Caco-2 (cell line): ENCODE data around the gene MISP. TPM values are rescaled to one million over a fixed set of nuclear protein-coding genes. Genes with fewer than 3 reads are reported as not detected.

Experiments
- BruUV-seq: library from RNA; stranded (reverse); fragments of 400-500 nt; replicated peaks from 2 replicates; lab custom pipeline; 2021; lab: Mats Ljungman, UMichigan
- CTCF ChIA-PET: fragments of 300-600 bp; sonication (Branson Sonifier 250); formaldehyde crosslinking; loops from one replicate; lab custom pipeline; 2022; ENCODE audit warnings: antibody characterized with exemption; lab: Charles Lee
- POLR2A ChIA-PET: fragments of 300-600 bp; sonication (Branson Sonifier 250); formaldehyde crosslinking; loops from one replicate; lab custom pipeline; 2022; ENCODE audit warnings: antibody characterized with exemption; lab: Charles Lee
- DNase-seq, 2 experiments: peaks; one replicate each; pipeline versions ENCODE4 v3.0.0 to v3.0.0-alpha.2; 2020 to 2022
- H3K27me3 ChIP-seq: replicated peaks from 2 replicates; pipeline ENCODE4 v1.6.0; 2011; ENCODE audit warnings: low read length; ENCODE audit not compliant: control insufficient read depth, insufficient read depth
- H3K36me3 ChIP-seq: 2 replicates; pipeline ENCODE4 v1.5.1; 2011; ENCODE audit warnings: low read length; ENCODE audit not compliant: control insufficient read depth, insufficient read depth
- H3K4me1 ChIP-seq: fragments of 250-450 bp; sonication (Bioruptor Pico); 2 replicates; pipeline ENCODE4 v1.5.1; 2020; ENCODE audit warnings: mild to moderate bottlenecking
- H3K4me3 ChIP-seq: 2 replicates; pipeline ENCODE4 v1.5.1; 2011; ENCODE audit warnings: low read depth, mild to moderate bottlenecking, control low read depth, low read length
- H3K9me3 ChIP-seq: fragments of 250-450 bp; sonication (Bioruptor Pico); 2 replicates; pipeline ENCODE4 v1.5.1; 2020; ENCODE audit warnings: mild to moderate bottlenecking, moderate library complexity
- H3K27ac Mint-ChIP-seq: one replicate; pipeline ENCODE4 v1.8.0; 2022; ENCODE audit warnings: mixed read lengths; ENCODE audit not compliant: unreplicated experiment
- H3K27me3 Mint-ChIP-seq: one replicate; pipeline ENCODE4 v1.8.0; 2022; ENCODE audit warnings: mixed read lengths; ENCODE audit not compliant: insufficient read depth, unreplicated experiment
- H3K36me3 Mint-ChIP-seq: one replicate; pipeline ENCODE4 v1.8.0; 2022; ENCODE audit warnings: mild to moderate bottlenecking, mixed read lengths; ENCODE audit not compliant: insufficient read depth, unreplicated experiment
- H3K4me1 Mint-ChIP-seq: one replicate; pipeline ENCODE4 v1.8.0; 2022; ENCODE audit warnings: low read depth, mixed read lengths; ENCODE audit not compliant: unreplicated experiment
- H3K4me3 Mint-ChIP-seq: one replicate; pipeline ENCODE4 v1.8.0; 2022; ENCODE audit warnings: mild to moderate bottlenecking, moderate library complexity, mixed read lengths; ENCODE audit not compliant: unreplicated experiment
- H3K9me3 Mint-ChIP-seq: one replicate; pipeline ENCODE4 v1.8.0; 2022; ENCODE audit warnings: mixed read lengths; ENCODE audit not compliant: unreplicated experiment
- intact Hi-C: fragments of 100-400 bp; cut with micrococcal nuclease; formaldehyde crosslinking; loops from one replicate; pipeline ENCODE4 v1.10.0; 2022; ENCODE audit not compliant: unreplicated experiment
- total RNA-seq: library from RNA; stranded (reverse); gene quantifications from 2 replicates; pipeline ENCODE4 v1.2.3, GENCODE V29; 2022
- TF ChIP-seq, protein P1 (sequence below), 2 experiments: fragments of 200-600 bp in 1 of 2; IDR thresholded peaks; 1 replicate in 1 of 2; 2 replicates in 1 of 2; pipeline versions ENCODE4 v1.5.1 to v1.8.0; 2011 to 2022; ENCODE audit warnings: antibody characterized with exemption in 1 of 2, control low read depth in 1 of 2, inconsistent platforms in 1 of 2, low read depth in 1 of 2, low read length in 1 of 2, mild to moderate bottlenecking in 1 of 2, moderate library complexity in 1 of 2; ENCODE audit not compliant: insufficient read depth in 1 of 2, severe bottlenecking in 1 of 2, unreplicated experiment in 1 of 2

MISP gene
- total RNA-seq, 1 experiment from 2014 or later = 27.8 TPM

DNA sequence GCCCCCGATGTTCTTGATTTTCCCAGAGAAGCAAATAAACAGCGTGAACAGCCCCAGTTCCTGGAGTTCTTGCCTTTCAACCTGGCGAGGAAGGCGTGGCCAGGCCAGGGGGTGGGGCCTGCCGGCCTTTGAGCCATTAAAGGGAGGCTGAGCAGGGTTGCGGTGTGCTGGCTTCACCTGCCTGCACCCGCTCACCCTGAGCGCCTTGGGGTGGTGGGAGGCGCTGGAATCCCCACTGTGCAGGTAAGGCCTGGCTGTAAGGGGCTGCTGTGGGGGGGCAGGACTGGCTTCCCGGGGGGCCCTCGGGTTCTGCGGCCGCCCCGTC is 2.7 kb upstream of the MISP start:
- Mint-ChIP-seq H3K4me3 (no peak overlapping the region), H3K27ac (no peak overlapping the region), H3K27me3 (no peaks in the 10 kb centered on the region), H3K9me3 (no peaks in the 10 kb centered on the region), H3K36me3 (peaks cover 25% of the 10 kb centered on the region), H3K4me1 (no peaks in the 10 kb centered on the region)
- ChIA-PET CTCF (no interaction called here), POLR2A (no interaction called here)
- Histone ChIP-seq H3K36me3 (no peaks in the 10 kb centered on the region), H3K4me3 (no peak overlapping the region), H3K4me1 (peaks cover 15% of the 10 kb centered on the region), H3K27me3 (no peaks in the 10 kb centered on the region), H3K9me3 (peaks cover 17% of the 10 kb centered on the region)
- TF ChIP-seq, protein P1, sequence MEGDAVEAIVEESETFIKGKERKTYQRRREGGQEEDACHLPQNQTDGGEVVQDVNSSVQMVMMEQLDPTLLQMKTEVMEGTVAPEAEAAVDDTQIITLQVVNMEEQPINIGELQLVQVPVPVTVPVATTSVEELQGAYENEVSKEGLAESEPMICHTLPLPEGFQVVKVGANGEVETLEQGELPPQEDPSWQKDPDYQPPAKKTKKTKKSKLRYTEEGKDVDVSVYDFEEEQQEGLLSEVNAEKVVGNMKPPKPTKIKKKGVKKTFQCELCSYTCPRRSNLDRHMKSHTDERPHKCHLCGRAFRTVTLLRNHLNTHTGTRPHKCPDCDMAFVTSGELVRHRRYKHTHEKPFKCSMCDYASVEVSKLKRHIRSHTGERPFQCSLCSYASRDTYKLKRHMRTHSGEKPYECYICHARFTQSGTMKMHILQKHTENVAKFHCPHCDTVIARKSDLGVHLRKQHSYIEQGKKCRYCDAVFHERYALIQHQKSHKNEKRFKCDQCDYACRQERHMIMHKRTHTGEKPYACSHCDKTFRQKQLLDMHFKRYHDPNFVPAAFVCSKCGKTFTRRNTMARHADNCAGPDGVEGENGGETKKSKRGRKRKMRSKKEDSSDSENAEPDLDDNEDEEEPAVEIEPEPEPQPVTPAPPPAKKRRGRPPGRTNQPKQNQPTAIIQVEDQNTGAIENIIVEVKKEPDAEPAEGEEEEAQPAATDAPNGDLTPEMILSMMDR (IDR thresholded peaks at IDR 0.05; ENCODE audit: insufficient read depth in 1 of 2, low read depth in 1 of 2, low read length in 1 of 2, severe bottlenecking in 1 of 2, unreplicated experiment in 1 of 2) = no peak
- BruUV-seq = no TSS peak
- intact Hi-C loops = no loop called here
- no peak for DNase-seq

DNA sequence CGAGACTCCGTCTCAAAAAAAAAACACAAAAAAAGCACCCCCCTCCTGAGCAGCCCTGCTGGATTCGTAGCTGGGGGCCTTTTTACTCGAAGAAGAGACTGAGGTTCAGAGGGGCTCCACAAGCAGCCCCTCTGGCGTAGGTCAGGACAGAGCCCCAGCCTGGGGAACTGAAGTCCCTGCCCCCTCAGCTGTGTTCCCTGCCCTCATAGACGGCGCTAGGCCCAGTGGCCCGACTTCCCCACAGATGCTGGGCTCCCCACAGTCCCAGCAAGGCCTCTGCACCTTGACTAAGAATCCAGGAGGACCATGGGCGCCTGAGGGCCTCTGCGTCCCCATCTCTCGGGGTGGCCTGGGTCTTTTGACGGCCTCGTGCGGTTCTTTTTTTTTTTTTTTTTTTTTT is 1.1 kb upstream of the MISP start:
- no peaks in the 10 kb centered on the region for H3K9me3 Mint-ChIP-seq
- H3K27me3 ChIP-seq = no peaks in the 10 kb centered on the region
- peaks cover under 1% of the 10 kb centered on the region; the same call in 1 of the 2 replicates for H3K36me3 ChIP-seq
- ChIA-PET CTCF (no interaction called here), POLR2A (no interaction called here)
- no peak overlapping the region for H3K27ac Mint-ChIP-seq
- peaks cover 14% of the 10 kb centered on the region for H3K9me3 ChIP-seq
- H3K36me3 Mint-ChIP-seq = peaks cover 30% of the 10 kb centered on the region
- no peak for DNase-seq
- no peaks in the 10 kb centered on the region for H3K4me1 Mint-ChIP-seq
- intact Hi-C loops = loop anchor here (5.0 kb wide), 1 partner anchor 88 kb away; the partner anchor contains the start of gene RNF126
- H3K4me1 ChIP-seq = peaks cover 28% of the 10 kb centered on the region
- H3K4me3 Mint-ChIP-seq = no peak overlapping the region
- TF ChIP-seq, protein P1 (IDR thresholded peaks at IDR 0.05; ENCODE audit: insufficient read depth in 1 of 2, low read depth in 1 of 2, low read length in 1 of 2, severe bottlenecking in 1 of 2, unreplicated experiment in 1 of 2) = no peak
- no TSS peak for BruUV-seq
- no peak overlapping the region for H3K4me3 ChIP-seq
- no peaks in the 10 kb centered on the region for H3K27me3 Mint-ChIP-seq

- no peaks in the 10 kb centered on the region for H3K9me3 Mint-ChIP-seq
- intact Hi-C loops = loop anchor here (1.0 to 5.0 kb wide), 3 partner anchors 13 to 89 kb away; partner anchors contain the start of gene RNF126
- Histone ChIP-seq H3K27me3 (no peaks in the 10 kb centered on the region), H3K4me1 (peaks cover 28% of the 10 kb centered on the region), H3K4me3 (peak overlapping the region; percentile 52), H3K9me3 (peaks cover 14% of the 10 kb centered on the region), H3K36me3 (peaks cover 10% of the 10 kb centered on the region)
- TF ChIP-seq, protein P1 (IDR thresholded peaks at IDR 0.05; ENCODE audit: insufficient read depth in 1 of 2, low read depth in 1 of 2, low read length in 1 of 2, severe bottlenecking in 1 of 2, unreplicated experiment in 1 of 2) = no peak
- peak overlapping the region; percentile 97 for H3K27ac Mint-ChIP-seq
- peaks cover 49% of the 10 kb centered on the region for H3K36me3 Mint-ChIP-seq
- DNase-seq = peak; percentile 83 to 93
- CTCF ChIA-PET = interaction anchor here (0.5 to 1.2 kb wide), 2 partner anchors 10 to 166 kb away, joined by 3 read pairs; no protein-coding TSS in a partner anchor
- no peaks in the 10 kb centered on the region for H3K4me1 Mint-ChIP-seq
- BruUV-seq = TSS peak; percentile 93
- POLR2A ChIA-PET = interaction anchor here (0.5 to 1.5 kb wide), 14 partner anchors 13 to 314 kb away, joined by 3 to 12 read pairs (median 4); partner anchors contain the start of genes PTBP1, RNF126 and WDR18
- peak overlapping the region; percentile 77 for H3K4me3 Mint-ChIP-seq
- H3K27me3 Mint-ChIP-seq = no peaks in the 10 kb centered on the region
Observed at GRCh38 chr19:751501-752341, 809 bp downstream of the MISP start.
